Activated naive CD4-positive, alpha-beta T cell treated with anti-CD3 and anti-CD28 coated beads, Interleukin-2, amount 10 ng/mL, durations not matched to agents 5 hours and 36 hours (primary cell): ENCODE results near the gene VSTM4. TPM values are rescaled to one million over a fixed set of nuclear protein-coding genes. Genes with fewer than 3 reads are reported as not detected.

ENCODE experiments used
- microRNA-seq: library from miRNA; unstranded; fragments of <30 nt; microRNA quantifications from one replicate; pipeline ENCODE4 v1.2.0, GENCODE V29; 2022; ENCODE audit warnings: borderline microRNAs expressed, borderline replicate concordance
- total RNA-seq, 2 experiments: library from RNA; stranded (reverse); gene quantifications; one replicate each; pipeline ENCODE4 v1.2.3, GENCODE V29; 2021

Gene VSTM4
- not detected for total RNA-seq

DNA sequence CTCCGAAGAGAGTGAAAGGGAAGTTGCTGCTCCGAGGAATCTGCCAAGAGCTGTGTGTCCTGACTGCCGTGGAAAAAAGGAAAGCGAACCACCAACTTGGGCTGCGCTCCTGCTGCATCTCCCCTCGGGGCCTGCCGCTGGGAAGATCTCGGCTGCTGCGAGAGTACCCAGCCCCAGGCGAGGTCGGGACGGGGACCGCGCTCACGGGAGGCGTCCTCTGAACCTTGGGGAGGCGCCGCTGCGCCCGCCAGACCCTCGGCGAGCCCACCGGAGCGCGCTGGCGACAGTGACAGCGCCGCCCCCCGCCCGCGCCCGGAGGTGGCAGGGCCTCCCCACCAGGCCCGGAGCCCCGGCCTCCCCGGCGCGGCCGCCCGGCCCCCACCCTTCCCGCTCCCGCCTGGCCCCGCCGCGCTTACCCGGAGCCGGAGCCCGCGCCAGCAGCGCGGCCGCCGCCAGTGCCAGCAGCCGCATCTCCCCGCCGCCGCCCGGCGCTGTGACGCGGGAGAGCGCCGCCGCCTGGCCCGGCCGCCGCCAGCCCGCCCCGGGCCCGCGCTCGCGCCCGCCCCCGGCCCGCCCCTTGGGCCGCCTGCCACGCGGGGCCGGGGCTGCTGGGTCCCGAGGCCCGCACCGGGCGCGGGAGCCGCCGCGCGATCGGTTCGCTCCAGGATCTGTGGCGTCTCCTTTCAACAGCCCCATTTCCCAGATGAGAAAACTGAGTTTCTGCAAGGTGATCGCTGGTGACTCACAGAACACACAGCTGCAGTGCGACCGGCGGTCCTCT is at the start of gene VSTM4:
TSS of gene VSTM4 (minus strand) at position 508 of the 781 bp plus-strand sequence. CDS start at position 471, 37 bp downstream.

GRCh38 chr10:49133706-49134248 is 18.5 kb upstream of the VSTM4 start, which contains the start of gene FAM170B:
Gene FAM170B, minus strand, starts transcription at chr10:49134021. Its CDS starts 103 bp downstream, at chr10:49133918.

Small RNAs within 50 kb of the gene (microRNA-seq; reads per million reads assigned to microRNA genes)
- not detected for gene MIR4294

Other genes with a start within 250 kb of the VSTM4 start
- not detected for gene LRRC18, start 175.7 kb downstream of the VSTM4 start, total RNA-seq
- not detected for gene FAM170B, start 18.5 kb upstream of the VSTM4 start, total RNA-seq
- gene TMEM273, start 72.9 kb upstream of the VSTM4 start, total RNA-seq: 10 to 100 TPM; 17.3 to 20.3 TPM
- not detected for gene C10orf71, start 183.6 kb upstream of the VSTM4 start, total RNA-seq